GM12878 (cell line): ENCODE measurements around the gene PPIF. TPM values are rescaled to one million over a fixed set of nuclear protein-coding genes. Genes with fewer than 3 reads are reported as not detected.

Experiments
- ATAC-seq: fragments of 200-7000 bp; cut with Tn5 transposase; 3 replicates; pipeline ENCODE4 v1.9.1; 2020; ENCODE audit warnings: mild to moderate bottlenecking, moderate library complexity
- BruUV-seq: library from RNA; stranded (reverse); fragments of 400-500 nt; replicated peaks from 2 replicates; lab custom pipeline; 2021; lab: Mats Ljungman, UMichigan
- CTCF ChIA-PET: fragments of 300-600 bp; sonication (Branson Sonifier 250); formaldehyde crosslinking; extraction: SDS; loops from one replicate; lab custom pipeline; 2021; ENCODE audit warnings: inconsistent platforms; lab: Yijun Ruan, JAX
- POLR2A ChIA-PET: fragments of 350-600 bp; formaldehyde crosslinking; extraction: SDS; loops from one replicate; lab custom pipeline; 2021; ENCODE audit warnings: inconsistent platforms; lab: Charles Lee
- RAD21 ChIA-PET: fragments of 300-600 bp; sonication (Branson Sonifier 250); formaldehyde crosslinking; loops from one replicate; lab custom pipeline; 2023; ENCODE audit warnings: antibody characterized with exemption; ENCODE audit not compliant: unreplicated experiment; lab: Charles Lee
- SMC1A ChIA-PET: fragments of 300-600 bp; sonication (Branson Sonifier 250); formaldehyde crosslinking; loops from one replicate; lab custom pipeline; 2023; ENCODE audit not compliant: unreplicated experiment, uncharacterized antibody; lab: Charles Lee
- DNase-seq: peaks from one replicate; pipeline ENCODE4 v3.0.0-alpha.2; 2011; ENCODE audit warnings: low read depth, low spot score
- FAIRE-seq: peaks from 3 replicates; lab custom pipeline; 2011; peaks lifted over from hg19 to GRCh38; lab: Jason Lieb, UNC
- H2AFZ ChIP-seq: 2 replicates; pipeline ENCODE4 v1.6.0; 2011; ENCODE audit warnings: low read depth, low read length, control low read depth; ENCODE audit not compliant: control insufficient read depth
- H3K27ac ChIP-seq: 2 replicates; pipeline ENCODE4 v1.5.1; 2011; ENCODE audit warnings: control low read depth; ENCODE audit not compliant: control insufficient read depth, insufficient read depth
- H3K27me3 ChIP-seq, 2 experiments: replicated peaks in 1 of 2; 2 replicates each; pipeline versions ENCODE4 v1.6.0 to v1.6.1; 2011; ENCODE audit warnings: low read length in 1 of 2; ENCODE audit not compliant: control insufficient read depth in 2 of 2, insufficient read depth in 2 of 2
- H3K36me3 ChIP-seq, 2 experiments: 2 replicates each; pipeline ENCODE4 v1.5.1; 2011; ENCODE audit warnings: low read length in 1 of 2; ENCODE audit not compliant: control insufficient read depth in 2 of 2, insufficient read depth in 2 of 2
- H3K4me1 ChIP-seq: 2 replicates; pipeline ENCODE4 v1.6.1; 2011; ENCODE audit warnings: mild to moderate bottlenecking, low read length, moderate library complexity, mixed read lengths; ENCODE audit not compliant: control insufficient read depth, insufficient read depth
- H3K4me2 ChIP-seq: 2 replicates; pipeline ENCODE4 v1.6.0; 2011; ENCODE audit warnings: control low read depth; ENCODE audit not compliant: control insufficient read depth, insufficient read depth
- H3K4me3 ChIP-seq: fragments of 200-600 bp; sonication (generic); 2 replicates; pipeline ENCODE4 v1.5.1; 2016
- H3K79me2 ChIP-seq: 2 replicates; pipeline ENCODE4 v1.6.0; 2011; ENCODE audit warnings: low read length; ENCODE audit not compliant: control insufficient read depth, insufficient read depth
- H3K9ac ChIP-seq: 2 replicates; pipeline ENCODE4 v1.8.0; 2011; ENCODE audit warnings: low read length, control low read depth, mixed read lengths; ENCODE audit not compliant: control insufficient read depth, insufficient read depth
- H3K9me3 ChIP-seq: replicated peaks from 3 replicates; pipeline ENCODE4 v1.5.1; 2011; ENCODE audit warnings: mild to moderate bottlenecking, low read length; ENCODE audit not compliant: control insufficient read depth, insufficient read depth
- H4K20me1 ChIP-seq: 2 replicates; pipeline ENCODE4 v1.6.0; 2011; ENCODE audit not compliant: control insufficient read depth, insufficient read depth
- CREB1 ChIP-seq: IDR thresholded peaks from 2 replicates; pipeline ENCODE4 v1.6.1; 2012; ENCODE audit warnings: low read depth, mild to moderate bottlenecking, inconsistent platforms
- HDAC6 ChIP-seq: fragments of 200-600 bp; sonication (generic); IDR thresholded peaks from one replicate; pipeline ENCODE4 v1.8.0; 2017; ENCODE audit warnings: antibody characterized with exemption; ENCODE audit not compliant: unreplicated experiment
- LARP7 ChIP-seq: fragments of 450-650 bp; IDR thresholded peaks from 2 replicates; pipeline ENCODE4 v1.6.1; 2017; ENCODE audit warnings: mild to moderate bottlenecking
- MEF2B ChIP-seq: fragments of 450-650 bp; IDR thresholded peaks from 2 replicates; pipeline ENCODE4 v1.6.1; 2018; ENCODE audit warnings: mild to moderate bottlenecking, moderate library complexity; ENCODE audit not compliant: partially characterized antibody, poor library complexity, severe bottlenecking
- POLR2A ChIP-seq: IDR thresholded peaks from 2 replicates; pipeline ENCODE4 v1.6.1; 2011; ENCODE audit warnings: low read depth, mild to moderate bottlenecking, low read length
- POLR2AphosphoS2 ChIP-seq: IDR thresholded peaks from 2 replicates; pipeline ENCODE4 v1.6.1; 2011; ENCODE audit warnings: low read depth, mild to moderate bottlenecking, low read length, improper control_type of control experiment, moderate library complexity
- TBL1XR1 ChIP-seq: IDR thresholded peaks from 2 replicates; pipeline ENCODE4 v1.6.1; 2012; ENCODE audit warnings: low read depth, low read length, improper control_type of control experiment
- YY1 ChIP-seq: IDR thresholded peaks from 2 replicates; pipeline ENCODE4 v1.6.1; 2011; ENCODE audit warnings: low read depth, mild to moderate bottlenecking, low read length
- WGBS: methylation state at CpG from one replicate; pipeline ENCODE4 v1.1.6; 2016; ENCODE audit warnings: low lambda C conversion rate; ENCODE audit not compliant: insufficient replicate concordance, insufficient coverage; ENCODE audit errors: missing lambda C conversion rate; 5-methylcytosine and 5-hydroxymethylcytosine counted together
- in situ Hi-C: fragments of 300-500 bp; cut with MboI; formaldehyde crosslinking; loops from 9 replicates; pipeline ENCODE4 v1.14.3; 2018; ENCODE audit warnings: mixed read lengths
- intact Hi-C: fragments of 100-400 bp; cut with micrococcal nuclease; formaldehyde crosslinking; loops from one replicate; pipeline ENCODE4 v1.14.2; 2022; ENCODE audit not compliant: unreplicated experiment
- polyA plus RNA-seq, 11 experiments: library from polyadenylated mRNA; depleted of rRNA in 4 of 11; unstranded in 6 of 11; stranded (reverse) in 5 of 11; fragments of >200 nt; fragmentation: Nextera tagmentation in 4 of 11; fragmentation: Illumina TruSeq in 1 of 11; extraction: Ambion mirVana in 4 of 11; extraction: Trizol in 1 of 11; gene quantifications; 1 replicate in 1 of 11; 2 replicates in 10 of 11; pipeline versions ENCODE4 v1.2.1 to v1.2.3, GENCODE V29; 2011 to 2016; ENCODE audit warnings: inconsistent platforms in 2 of 11, missing spikeins in 2 of 11, low read depth in 1 of 11
- total RNA-seq, 4 experiments: library from RNA; depleted of rRNA in 3 of 4; stranded (reverse); fragments of >200 nt in 3 of 4; fragmentation: Illumina TruSeq in 1 of 4; extraction: Trizol in 1 of 4; gene quantifications; 2 replicates each; pipeline versions ENCODE4 v1.2.1 to v1.2.3, GENCODE V29; 2013 to 2021
- TF ChIP-seq, protein P1 (sequence below): IDR thresholded peaks from 2 replicates; pipeline ENCODE4 v1.6.1; 2012; ENCODE audit warnings: improper control_type of control experiment, low read depth, low read length; ENCODE audit not compliant: insufficient replicate concordance

PPIF gene
- total and polyA plus RNA-seq, 10 of the 15 experiments (the other 5 are each of a cell fraction or from before 2014, with no cell fraction given), result 28.8 to 180 (median 128) TPM

DNA sequence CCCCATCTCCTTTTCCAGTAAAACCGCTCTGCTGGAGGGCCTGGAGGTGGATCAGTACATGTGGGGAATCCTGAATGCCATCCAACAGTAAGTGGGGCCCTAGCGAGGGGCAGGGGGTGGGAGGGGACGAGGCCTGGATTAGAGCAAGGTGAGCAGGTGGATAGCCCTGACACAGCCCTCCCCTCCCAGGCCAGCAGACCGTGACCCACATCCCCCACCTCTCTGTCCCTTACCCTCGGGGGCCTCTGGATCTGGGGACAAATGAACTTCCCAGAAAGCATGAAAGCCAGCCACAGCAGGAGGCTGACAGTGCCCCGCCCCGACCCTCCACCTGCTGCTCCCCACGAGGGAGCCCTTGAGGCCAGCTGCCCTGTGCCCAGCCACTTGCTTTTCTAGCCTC lies 41.8 kb upstream of the PPIF start:
- FAIRE-seq (no peak), DNase-seq (no peak), ATAC-seq (no peak)
- in situ Hi-C loops, result no loop called here
- TF ChIP-seq TBL1XR1 (no peak), MEF2B (no peak), HDAC6 (no peak), CREB1 (no peak), POLR2AphosphoS2 (no peak), POLR2A (no peak), YY1 (no peak), LARP7 (no peak)
- TF ChIP-seq, protein P1, sequence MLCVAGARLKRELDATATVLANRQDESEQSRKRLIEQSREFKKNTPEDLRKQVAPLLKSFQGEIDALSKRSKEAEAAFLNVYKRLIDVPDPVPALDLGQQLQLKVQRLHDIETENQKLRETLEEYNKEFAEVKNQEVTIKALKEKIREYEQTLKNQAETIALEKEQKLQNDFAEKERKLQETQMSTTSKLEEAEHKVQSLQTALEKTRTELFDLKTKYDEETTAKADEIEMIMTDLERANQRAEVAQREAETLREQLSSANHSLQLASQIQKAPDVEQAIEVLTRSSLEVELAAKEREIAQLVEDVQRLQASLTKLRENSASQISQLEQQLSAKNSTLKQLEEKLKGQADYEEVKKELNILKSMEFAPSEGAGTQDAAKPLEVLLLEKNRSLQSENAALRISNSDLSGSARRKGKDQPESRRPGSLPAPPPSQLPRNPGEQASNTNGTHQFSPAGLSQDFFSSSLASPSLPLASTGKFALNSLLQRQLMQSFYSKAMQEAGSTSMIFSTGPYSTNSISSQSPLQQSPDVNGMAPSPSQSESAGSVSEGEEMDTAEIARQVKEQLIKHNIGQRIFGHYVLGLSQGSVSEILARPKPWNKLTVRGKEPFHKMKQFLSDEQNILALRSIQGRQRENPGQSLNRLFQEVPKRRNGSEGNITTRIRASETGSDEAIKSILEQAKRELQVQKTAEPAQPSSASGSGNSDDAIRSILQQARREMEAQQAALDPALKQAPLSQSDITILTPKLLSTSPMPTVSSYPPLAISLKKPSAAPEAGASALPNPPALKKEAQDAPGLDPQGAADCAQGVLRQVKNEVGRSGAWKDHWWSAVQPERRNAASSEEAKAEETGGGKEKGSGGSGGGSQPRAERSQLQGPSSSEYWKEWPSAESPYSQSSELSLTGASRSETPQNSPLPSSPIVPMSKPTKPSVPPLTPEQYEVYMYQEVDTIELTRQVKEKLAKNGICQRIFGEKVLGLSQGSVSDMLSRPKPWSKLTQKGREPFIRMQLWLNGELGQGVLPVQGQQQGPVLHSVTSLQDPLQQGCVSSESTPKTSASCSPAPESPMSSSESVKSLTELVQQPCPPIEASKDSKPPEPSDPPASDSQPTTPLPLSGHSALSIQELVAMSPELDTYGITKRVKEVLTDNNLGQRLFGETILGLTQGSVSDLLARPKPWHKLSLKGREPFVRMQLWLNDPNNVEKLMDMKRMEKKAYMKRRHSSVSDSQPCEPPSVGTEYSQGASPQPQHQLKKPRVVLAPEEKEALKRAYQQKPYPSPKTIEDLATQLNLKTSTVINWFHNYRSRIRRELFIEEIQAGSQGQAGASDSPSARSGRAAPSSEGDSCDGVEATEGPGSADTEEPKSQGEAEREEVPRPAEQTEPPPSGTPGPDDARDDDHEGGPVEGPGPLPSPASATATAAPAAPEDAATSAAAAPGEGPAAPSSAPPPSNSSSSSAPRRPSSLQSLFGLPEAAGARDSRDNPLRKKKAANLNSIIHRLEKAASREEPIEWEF, result no peak
- ChIA-PET POLR2A (no interaction called here), CTCF (no interaction called here), SMC1A (no interaction called here), RAD21 (no interaction called here)
- Histone ChIP-seq H4K20me1 (no peaks in the 10 kb centered on the region), H3K27me3 (no peaks in the 10 kb centered on the region), H3K9me3 (no peaks in the 10 kb centered on the region), H3K27ac (no peak overlapping the region), H3K36me3 (peaks cover 36 to 70% of the 10 kb centered on the region in 2 experiments), H3K9ac (no peak overlapping the region), H3K4me3 (no peak overlapping the region), H3K79me2 (no peaks in the 10 kb centered on the region), H3K4me1 (no peaks in the 10 kb centered on the region), H3K4me2 (no peak overlapping the region), H2AFZ (no peak overlapping the region)
- intact Hi-C loops, result no loop called here
- BruUV-seq, result no TSS peak
- 83% methylated on average over 8 of the region's 8 CpGs for WGBS
